Duodenal mucosa (tissue), 2 donors: Measurements from ENCODE around the gene ADNP2.

Source experiments
- H3K27ac ChIP-seq: one replicate; pipeline ENCODE4 v1.7.0; 2013; ENCODE audit warnings: low read depth, low read length
- H3K27me3 ChIP-seq, 2 donors: one replicate each; pipeline ENCODE4 v1.7.0; 2013; ENCODE audit warnings: low read length in 2 of 2, control low read depth in 1 of 2; ENCODE audit not compliant: insufficient read depth in 2 of 2, control insufficient read depth in 1 of 2
- H3K36me3 ChIP-seq, 2 donors: one replicate each; pipeline ENCODE4 v1.7.0; 2013; ENCODE audit warnings: low read length in 2 of 2, control low read depth in 1 of 2; ENCODE audit not compliant: insufficient read depth in 2 of 2, control insufficient read depth in 1 of 2
- H3K4me1 ChIP-seq, 2 donors: one replicate each; pipeline ENCODE4 v1.7.0; 2013; ENCODE audit warnings: low read length in 2 of 2, control low read depth in 1 of 2; ENCODE audit not compliant: insufficient read depth in 2 of 2, control insufficient read depth in 1 of 2
- H3K4me3 ChIP-seq, 2 donors: one replicate each; pipeline ENCODE4 v1.7.0; 2013; ENCODE audit warnings: low read length in 2 of 2, low read depth in 1 of 2
- H3K9ac ChIP-seq, 2 donors: one replicate each; pipeline ENCODE4 v1.7.0; 2013; ENCODE audit warnings: low read length in 2 of 2, low read depth in 1 of 2
- H3K9me3 ChIP-seq, 2 donors: one replicate each; pipeline ENCODE4 v1.7.0; 2013; ENCODE audit warnings: low read length in 2 of 2, control low read depth in 1 of 2; ENCODE audit not compliant: control insufficient read depth in 1 of 2

The ADNP2 gene

GRCh38 chr18:80076379-80076778 lies 32.7 kb upstream of the ADNP2 start:
- Histone ChIP-seq H3K27me3 (no peaks in the 10 kb centered on the region), H3K4me1 (no peaks in the 10 kb centered on the region), H3K27ac (no peak overlapping the region), H3K36me3 (no peaks in the 10 kb centered on the region), H3K9me3 (no peaks in the 10 kb centered on the region), H3K9ac (no peak overlapping the region), H3K4me3 (no peak overlapping the region)

- Histone ChIP-seq H3K4me1 (no peaks in the 10 kb centered on the region), H3K4me3 (no peak overlapping the region), H3K27me3 (no peaks in the 10 kb centered on the region)
Observed at GRCh38 chr18:80077873-80078272, 31.2 kb upstream of the ADNP2 start.

GRCh38 chr18:80086281-80086680 lies 22.8 kb upstream of the ADNP2 start:
- Histone ChIP-seq H3K4me3 (no peak overlapping the region), H3K27ac (no peak overlapping the region), H3K9me3 (peaks cover 11 to 16% of the 10 kb centered on the region in 2 donors), H3K27me3 (no peaks in the 10 kb centered on the region), H3K9ac (no peak overlapping the region), H3K4me1 (no peaks in the 10 kb centered on the region), H3K36me3 (no peaks in the 10 kb centered on the region)

More at GRCh38 chr18:80077873-80078272, 31.2 kb upstream of the ADNP2 start:
- no peaks in the 10 kb centered on the region for H3K9me3 ChIP-seq
- no peak overlapping the region for H3K27ac ChIP-seq
- no peak overlapping the region for H3K9ac ChIP-seq
- no peaks in the 10 kb centered on the region for H3K36me3 ChIP-seq

GRCh38 chr18:80088036-80088435 lies 21.0 kb upstream of the ADNP2 start:
- Histone ChIP-seq H3K9me3 (peaks cover 11 to 16% of the 10 kb centered on the region in 2 donors), H3K9ac (no peak overlapping the region), H3K27me3 (no peaks in the 10 kb centered on the region), H3K36me3 (no peaks in the 10 kb centered on the region), H3K4me1 (no peaks in the 10 kb centered on the region), H3K4me3 (no peak overlapping the region), H3K27ac (no peak overlapping the region)

GRCh38 chr18:80088823-80089222 lies 20.2 kb upstream of the ADNP2 start:
- no peak overlapping the region for H3K4me3 ChIP-seq
- no peaks in the 10 kb centered on the region for H3K27me3 ChIP-seq
- no peaks in the 10 kb centered on the region for H3K4me1 ChIP-seq

GRCh38 chr18:80095414-80095813 lies 13.6 kb upstream of the ADNP2 start:
- no peaks in the 10 kb centered on the region for H3K27me3 ChIP-seq
- H3K36me3 ChIP-seq, result no peaks in the 10 kb centered on the region
- H3K9ac ChIP-seq, result no peak overlapping the region
- no peaks in the 10 kb centered on the region for H3K4me1 ChIP-seq
- no peak overlapping the region for H3K27ac ChIP-seq
- H3K4me3 ChIP-seq, result no peak overlapping the region
- no peaks in the 10 kb centered on the region for H3K9me3 ChIP-seq

More at GRCh38 chr18:80088823-80089222, 20.2 kb upstream of the ADNP2 start:
- Histone ChIP-seq H3K36me3 (no peaks in the 10 kb centered on the region), H3K9me3 (peaks cover 11 to 16% of the 10 kb centered on the region in 2 donors), H3K27ac (no peak overlapping the region), H3K9ac (no peak overlapping the region)

- H3K27ac ChIP-seq, result no peak overlapping the region
- no peaks in the 10 kb centered on the region for H3K4me1 ChIP-seq
- no peak overlapping the region for H3K4me3 ChIP-seq
- H3K9me3 ChIP-seq, result no peaks in the 10 kb centered on the region
- no peak overlapping the region for H3K9ac ChIP-seq
- H3K27me3 ChIP-seq, result no peaks in the 10 kb centered on the region
- no peaks in the 10 kb centered on the region for H3K36me3 ChIP-seq
Observed at GRCh38 chr18:80096032-80096565, 13.0 kb upstream of the ADNP2 start.

- Histone ChIP-seq H3K9ac (no peak overlapping the region), H3K36me3 (no peaks in the 10 kb centered on the region), H3K4me1 (no peaks in the 10 kb centered on the region), H3K4me3 (no peak overlapping the region), H3K9me3 (no peaks in the 10 kb centered on the region), H3K27ac (no peak overlapping the region), H3K27me3 (no peaks in the 10 kb centered on the region)
Observed at GRCh38 chr18:80097201-80097600, 11.9 kb upstream of the ADNP2 start.

- Histone ChIP-seq H3K9ac (no peak overlapping the region), H3K36me3 (no peaks in the 10 kb centered on the region), H3K27ac (no peak overlapping the region), H3K9me3 (no peaks in the 10 kb centered on the region), H3K4me1 (no peaks in the 10 kb centered on the region), H3K4me3 (no peak overlapping the region), H3K27me3 (no peaks in the 10 kb centered on the region)
Observed at GRCh38 chr18:80103231-80103630, 5.8 kb upstream of the ADNP2 start.

- Histone ChIP-seq H3K27me3 (no peaks in the 10 kb centered on the region), H3K9me3 (peaks cover 0 to 5% of the 10 kb centered on the region in 2 donors), H3K4me1 (no peaks in the 10 kb centered on the region), H3K36me3 (no peaks in the 10 kb centered on the region), H3K27ac (no peak overlapping the region), H3K9ac (no peak overlapping the region), H3K4me3 (no peak overlapping the region)
Observed at GRCh38 chr18:80104364-80104779, 4.7 kb upstream of the ADNP2 start.
